Transverse colon (tissue), 4 donors: ENCODE measurements around the gene BAIAP2. TPM values are rescaled to one million over a fixed set of nuclear protein-coding genes. Genes with fewer than 3 reads are reported as not detected.

Experiments used
- DNase-seq: peaks from one replicate; pipeline ENCODE4 v3.0.0-alpha.2; 2019
- H3K27ac ChIP-seq, 4 donors: fragments of 200-600 bp; sonication (generic); 2 replicates each; pipeline ENCODE4 v1.5.1; 2016 to 2018; ENCODE audit warnings: inconsistent platforms in 4 of 4
- H3K27me3 ChIP-seq: fragments of 200-600 bp; sonication (generic); 2 replicates; pipeline ENCODE4 v1.5.1; 2017; ENCODE audit warnings: inconsistent platforms
- H3K36me3 ChIP-seq, 4 donors: fragments of 200-600 bp; sonication (generic); 2 replicates each; pipeline ENCODE4 v1.5.1; 2017 to 2019; ENCODE audit warnings: inconsistent platforms in 4 of 4
- H3K4me1 ChIP-seq, 4 donors: fragments of 200-600 bp; sonication (generic); 2 replicates each; pipeline ENCODE4 v1.5.1; 2017 to 2020; ENCODE audit warnings: inconsistent platforms in 4 of 4
- H3K4me3 ChIP-seq, 4 donors: fragments of 200-600 bp; sonication (generic); 1 replicate in 1 of 4; 2 replicates in 3 of 4; pipeline versions ENCODE4 v1.5.1 to v1.6.1; 2017 to 2019; ENCODE audit warnings: inconsistent platforms in 4 of 4
- H3K9me3 ChIP-seq, 2 donors: fragments of 200-600 bp; sonication (generic); 2 replicates each; pipeline ENCODE4 v1.5.1; 2017 to 2019; ENCODE audit warnings: inconsistent platforms in 2 of 2
- CTCF ChIP-seq, 5 experiments: fragments of 200-600 bp in 3 of 5; fragments of 450-650 bp in 2 of 5; sonication (generic) in 3 of 5; IDR thresholded peaks; 1 replicate in 2 of 5; 2 replicates in 3 of 5; pipeline ENCODE4 v1.5.1; 2016 to 2017; ENCODE audit warnings: antibody characterized with exemption in 5 of 5, inconsistent platforms in 3 of 5, mild to moderate bottlenecking in 2 of 5, moderate library complexity in 1 of 5
- EP300 ChIP-seq: sonication (generic); formaldehyde crosslinking; IDR thresholded peaks from one replicate; pipeline ENCODE4 v1.6.1; 2017; ENCODE audit warnings: antibody characterized with exemption, low read depth
- POLR2A ChIP-seq: fragments of 450-650 bp; IDR thresholded peaks from one replicate; pipeline ENCODE4 v1.6.1; 2016; ENCODE audit warnings: antibody characterized with exemption, mild to moderate bottlenecking, moderate library complexity
- POLR2AphosphoS5 ChIP-seq, 3 donors: sonication (generic); formaldehyde crosslinking; IDR thresholded peaks; one replicate each; pipeline ENCODE4 v1.6.1; 2016; ENCODE audit warnings: antibody characterized with exemption in 3 of 3
- WGBS, 2 donors: methylation state at CpG; one replicate each; pipeline ENCODE4 v1.1.5; 2018; ENCODE audit warnings: low coverage in 1 of 2; 5-methylcytosine and 5-hydroxymethylcytosine counted together
- in situ Hi-C, 4 donors: fragments of 200-750 bp; cut with MboI; loops; one replicate each; pipeline versions ENCODE4 v1.15.0 to v1.15.1; 2017; ENCODE audit warnings: low sequenced_read_pairs in 3 of 4, low pct_ligation_motif_present in 1 of 4, low pct_unique_long_range_greater_than_20kb in 1 of 4
- intact Hi-C: fragments of 100-400 bp; cut with DNase I; formaldehyde crosslinking; loops from one replicate; pipeline ENCODE4 v1.15.1; 2023; ENCODE audit warnings: low total_unique reads
- total RNA-seq, 4 donors: library from RNA; depleted of rRNA; stranded (reverse); fragments of >200 nt; gene quantifications; one replicate each; pipeline ENCODE4 v1.1.0, GENCODE V29; 2016

Gene BAIAP2
- total RNA-seq, 4 donors from 2014 or later = 11.7 to 62.1 (median 39.6) TPM

DNA sequence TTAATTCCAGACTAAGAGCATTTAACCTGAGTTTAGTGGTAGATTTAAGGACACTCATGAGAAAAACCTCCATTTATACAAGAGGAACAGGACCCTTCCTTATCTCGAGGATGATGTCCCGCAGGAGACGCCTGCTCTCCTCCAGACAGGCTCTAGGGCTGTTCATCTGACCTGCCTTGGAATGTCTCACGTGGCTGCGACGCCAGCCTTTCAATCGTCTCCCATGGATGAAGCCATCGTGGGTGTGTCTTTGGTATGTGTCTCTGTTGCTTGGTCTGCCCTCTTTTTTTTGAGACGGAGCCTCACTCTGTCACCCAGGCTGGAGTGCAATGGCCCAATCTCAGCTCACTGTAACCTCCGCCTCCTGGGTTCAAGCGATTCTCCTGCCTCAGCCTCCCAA lies 26.8 kb upstream of the BAIAP2 start:
- in situ Hi-C loops (no loop called here), intact Hi-C loops (no loop called here)
- no peak for DNase-seq
- no peak for TF ChIP-seq POLR2A
- no peak for TF ChIP-seq CTCF (IDR thresholded peaks at IDR 0.05)
- no peak for TF ChIP-seq POLR2AphosphoS5 (IDR thresholded peaks at IDR 0.05)
- TF ChIP-seq EP300 = no peak
- H3K27ac ChIP-seq = no peak overlapping the region
- H3K4me3 ChIP-seq = no peak overlapping the region
- H3K9me3 ChIP-seq = peaks cover 0 to 5% of the 10 kb centered on the region in 2 donors
- H3K27me3 ChIP-seq = peaks cover 32% of the 10 kb centered on the region
- H3K36me3 ChIP-seq = no peaks in the 10 kb centered on the region
- H3K4me1 ChIP-seq = peaks cover 9 to 17% (median 17%) of the 10 kb centered on the region in 4 donors
- 83 to 90% methylated on average over 10 to 11 of the region's 11 CpGs for WGBS, 2 donors

DNA sequence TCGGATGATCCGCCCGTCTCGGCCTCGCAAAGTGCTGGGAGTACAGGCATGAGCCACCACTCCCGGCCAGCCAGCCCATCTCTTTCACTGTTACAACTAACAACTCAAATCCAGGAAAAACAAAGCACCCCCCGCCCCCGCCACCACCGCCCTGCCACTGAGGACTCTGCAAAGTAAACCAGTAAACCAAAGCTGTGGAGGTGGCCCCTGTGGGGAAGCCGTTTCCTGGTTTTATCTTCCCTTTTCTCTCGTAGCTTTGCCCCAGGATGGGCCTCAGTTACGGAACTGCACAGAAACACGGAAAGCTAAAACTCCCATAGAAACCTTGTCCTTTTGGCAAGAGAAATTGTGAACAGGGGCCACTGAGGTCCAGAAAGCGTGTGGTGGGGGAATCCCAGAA lies 25.8 kb upstream of the BAIAP2 start:
- no peaks in the 10 kb centered on the region for H3K36me3 ChIP-seq
- peaks cover 6 to 7% (median 7%) of the 10 kb centered on the region in 4 donors for H3K4me1 ChIP-seq
- in situ Hi-C loops = no loop called here
- peaks cover 0 to 5% of the 10 kb centered on the region in 2 donors for H3K9me3 ChIP-seq
- no peak overlapping the region for H3K27ac ChIP-seq
- 83% methylated on average over 1 to 14 of the region's 14 CpGs for WGBS, 2 donors
- DNase-seq = no peak
- peaks cover 22% of the 10 kb centered on the region for H3K27me3 ChIP-seq
- intact Hi-C loops = no loop called here
- H3K4me3 ChIP-seq = no peak overlapping the region
- TF ChIP-seq CTCF (IDR thresholded peaks at IDR 0.05) (no peak), POLR2AphosphoS5 (IDR thresholded peaks at IDR 0.05) (no peak), POLR2A (no peak), EP300 (no peak)

GRCh38 chr17:81010935-81011334 lies 24.0 kb upstream of the BAIAP2 start:
- peaks cover 4% of the 10 kb centered on the region for H3K27me3 ChIP-seq
- no peak for DNase-seq
- in situ Hi-C loops (no loop called here), intact Hi-C loops (no loop called here)
- no peak overlapping the region for H3K4me3 ChIP-seq
- no peaks in the 10 kb centered on the region for H3K36me3 ChIP-seq
- 58 to 67% methylated on average over 2 of the region's 2 CpGs for WGBS, 2 donors
- H3K9me3 ChIP-seq = peaks cover 0 to 5% of the 10 kb centered on the region in 2 donors
- TF ChIP-seq EP300 (no peak), CTCF (IDR thresholded peaks at IDR 0.05) (no peak), POLR2A (no peak), POLR2AphosphoS5 (IDR thresholded peaks at IDR 0.05) (no peak)
- no peak overlapping the region for H3K27ac ChIP-seq
- no peaks in the 10 kb centered on the region for H3K4me1 ChIP-seq

DNA sequence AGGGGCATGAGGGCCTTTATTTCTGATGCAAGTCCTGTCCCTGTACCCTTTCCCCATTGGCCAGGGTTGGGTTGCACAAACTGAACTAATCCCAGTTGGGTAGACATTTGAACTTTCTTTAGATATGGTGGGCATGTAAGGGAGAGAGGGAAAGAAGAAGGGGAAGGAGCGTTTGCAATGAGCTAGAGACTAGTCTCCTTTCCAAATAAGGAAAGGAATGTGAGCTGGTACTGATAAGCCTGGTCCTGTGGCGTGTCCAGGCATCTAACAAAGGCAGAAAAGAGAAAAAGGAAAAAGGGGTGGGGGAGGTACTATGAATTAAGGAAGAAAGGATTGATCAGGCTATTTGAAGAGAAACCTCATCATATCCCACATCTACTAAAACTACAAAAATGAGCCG lies 23.0 kb upstream of the BAIAP2 start:
- TF ChIP-seq EP300 (no peak), POLR2AphosphoS5 (IDR thresholded peaks at IDR 0.05) (no peak), POLR2A (no peak), CTCF (IDR thresholded peaks at IDR 0.05) (no peak)
- in situ Hi-C loops = no loop called here
- H3K9me3 ChIP-seq = peaks cover 0 to 10% of the 10 kb centered on the region in 2 donors
- WGBS, 2 donors = 61 to 63% methylated on average over 2 to 3 of the region's 3 CpGs
- H3K27ac ChIP-seq = no peak overlapping the region
- no peak overlapping the region for H3K4me3 ChIP-seq
- H3K36me3 ChIP-seq = no peaks in the 10 kb centered on the region
- no peak for DNase-seq
- peaks cover 0 to under 1% (median 0%) of the 10 kb centered on the region in 4 donors for H3K4me1 ChIP-seq
- no peaks in the 10 kb centered on the region for H3K27me3 ChIP-seq
- intact Hi-C loops = no loop called here
